HL-60 (cell line): ENCODE results near the gene CUTC.
A peak's percentile ranks its signal among the peaks of the same experiment; 100 is the strongest.

Experiments used
- CTCF ChIP-seq: IDR thresholded peaks from one replicate; pipeline ENCODE4 v1.5.1; 2011; ENCODE audit warnings: low read length, control low read depth, inconsistent platforms; ENCODE audit not compliant: insufficient read depth
- POLR2AphosphoS5 ChIP-seq: IDR thresholded peaks from 2 replicates; pipeline ENCODE4 v1.6.1; 2012; ENCODE audit warnings: low read depth
- REST ChIP-seq: IDR thresholded peaks from 2 replicates; pipeline ENCODE4 v1.6.1; 2012; ENCODE audit warnings: low read depth; ENCODE audit not compliant: insufficient replicate concordance

- TF ChIP-seq CTCF (no peak), POLR2AphosphoS5 (peak; percentile 90), REST (peak; percentile 10)
These were observed at the start of gene CUTC, which contains the start of gene COX15 for GRCh38 chr10:99732033-99732842.
